ENCODE measurements around the gene SGO2.
"Not testable (repeated sequence)": the region's sequence is repeated elsewhere in the genome, so short reads cannot be mapped to it uniquely, and the experiment has no call there.

The SGO2 gene

GRCh38 chr2:200515155-200515554 is 10.9 kb upstream of the SGO2 start:
- no peak for DNase-seq (ENCODE audit: low spot score)

GRCh38 chr2:200523158-200523557 is 2.8 kb upstream of the SGO2 start:
- no peak for DNase-seq (ENCODE audit: low spot score)

- DNase-seq (ENCODE audit: low spot score) = no peak
These were observed 2.4 kb upstream of the SGO2 start for GRCh38 chr2:200523604-200524003.

DNA sequence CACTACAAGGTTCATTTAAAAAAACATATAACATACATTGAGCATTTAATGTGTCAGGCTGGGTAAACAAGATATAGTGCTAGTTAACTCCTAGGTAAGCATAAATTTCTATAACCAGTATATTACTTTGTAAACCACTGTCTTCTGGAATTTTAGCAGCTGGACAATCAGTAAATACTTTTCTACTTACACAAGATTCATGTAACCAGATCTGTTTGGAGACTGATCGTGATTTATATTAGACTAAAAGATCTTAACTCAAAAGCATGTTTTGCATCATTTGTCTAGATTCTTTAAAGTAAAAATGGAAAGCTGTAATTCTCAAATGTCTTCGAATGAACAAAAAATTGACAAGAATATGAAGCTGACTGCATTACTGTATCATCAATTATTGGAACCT is 941 bp upstream of the SGO2 start:
- no peak for DNase-seq (ENCODE audit: low spot score)

GRCh38 chr2:200525551-200525881 is 491 bp upstream of the SGO2 start:
- DNase-seq (ENCODE audit: low spot score) = no peak

DNA sequence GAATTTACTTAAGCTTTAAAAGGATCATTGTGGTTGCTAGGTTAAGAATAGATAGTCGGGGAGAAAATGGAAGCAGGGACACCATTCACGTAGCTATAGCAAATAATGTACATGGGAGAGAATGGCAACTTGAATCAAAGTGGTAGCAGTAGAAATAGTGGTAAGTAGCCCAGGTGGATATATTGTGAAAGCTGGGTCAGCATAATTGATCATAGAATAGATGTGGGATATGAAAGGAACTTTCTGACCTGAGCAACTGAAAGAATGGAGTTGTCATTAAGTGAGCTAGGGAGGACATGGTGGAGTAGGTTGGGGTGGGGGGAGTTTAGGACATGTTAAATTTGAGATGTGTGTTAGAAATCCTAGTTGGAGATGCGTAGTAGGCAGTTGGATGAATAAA is 2.2 kb downstream of the SGO2 start:
- no peak for DNase-seq (ENCODE audit: low spot score)

GRCh38 chr2:200533754-200534153 is 7.7 kb downstream of the SGO2 start:
- DNase-seq (ENCODE audit: low spot score) = no peak

GRCh38 chr2:200534572-200534971 is 8.6 kb downstream of the SGO2 start:
- no peak for DNase-seq (ENCODE audit: low spot score)

DNA sequence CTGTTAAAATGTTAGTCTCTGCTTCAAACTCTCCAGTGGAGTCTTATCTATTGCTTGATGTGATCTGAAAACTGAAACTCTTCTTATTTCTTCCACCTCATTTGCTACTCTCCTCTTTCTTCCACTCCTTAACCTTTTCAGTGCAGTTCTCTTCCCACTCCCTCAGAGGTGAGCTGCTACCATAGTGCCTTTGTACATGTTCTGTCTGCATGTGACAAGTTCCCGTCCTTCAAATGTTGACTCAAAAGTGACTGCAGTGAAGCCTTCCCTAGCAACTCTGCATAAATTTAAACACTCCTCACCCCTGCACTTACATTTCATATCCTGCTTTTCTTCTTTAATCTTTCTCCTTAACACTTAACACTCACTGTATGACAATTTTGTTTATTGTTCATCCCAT is 12.1 kb downstream of the SGO2 start:
- no peak for DNase-seq (ENCODE audit: low spot score)

- no peak for DNase-seq (ENCODE audit: low spot score)
These were observed 14.8 kb downstream of the SGO2 start for GRCh38 chr2:200540793-200541192.

DNA sequence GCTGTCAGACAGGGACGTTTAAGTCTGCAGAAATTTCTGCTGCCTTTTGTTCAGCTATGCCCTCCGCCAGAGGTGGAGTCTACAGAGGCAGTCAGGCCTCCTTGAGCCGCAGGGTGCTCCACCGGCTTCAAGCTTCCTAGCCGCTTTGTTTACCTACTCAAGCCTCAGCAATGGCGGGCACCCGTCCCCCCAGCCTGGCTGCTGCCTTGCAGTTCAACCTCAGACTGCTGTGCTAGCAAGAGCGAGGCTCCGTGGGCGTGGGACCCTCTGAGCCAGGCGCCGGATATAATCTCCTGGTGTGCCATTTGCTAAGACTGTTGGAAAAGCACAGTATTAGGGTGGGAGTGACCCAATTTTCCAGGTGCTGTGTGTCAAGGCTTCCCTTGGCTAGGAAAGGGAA is 40.6 kb downstream of the SGO2 start:
- DNase-seq (ENCODE audit: low spot score) = not testable (repeated sequence)

- no peak for DNase-seq (ENCODE audit: low spot score)
These were observed 41.9 kb downstream of the SGO2 start for GRCh38 chr2:200567932-200568331.

DNA sequence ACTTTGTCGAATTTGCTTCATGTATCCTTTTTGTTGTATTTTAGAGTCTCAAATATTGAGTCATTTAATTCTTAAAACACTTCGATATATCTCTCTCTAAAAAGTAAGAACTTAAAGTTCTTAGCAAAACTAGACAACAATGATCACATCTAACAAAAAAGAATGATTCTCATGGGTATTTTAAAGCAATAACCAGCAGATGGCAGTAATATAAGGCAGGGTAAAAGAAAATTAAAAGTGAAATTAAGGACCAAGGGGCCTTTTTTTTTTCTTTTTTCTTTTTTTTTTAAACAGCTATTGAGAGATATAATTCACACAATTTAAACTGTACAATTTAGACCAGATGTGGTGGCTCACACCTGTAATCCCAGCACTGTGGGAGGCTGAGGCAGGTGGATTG is 50.0 kb downstream of the SGO2 start:
- DNase-seq (ENCODE audit: low spot score) = no peak

GRCh38 chr2:200577027-200577426 is 51.0 kb downstream of the SGO2 start:
- DNase-seq (ENCODE audit: low spot score) = no peak

GRCh38 chr2:200578778-200579177 is 52.8 kb downstream of the SGO2 start:
- DNase-seq (ENCODE audit: low spot score) = no peak

DNA sequence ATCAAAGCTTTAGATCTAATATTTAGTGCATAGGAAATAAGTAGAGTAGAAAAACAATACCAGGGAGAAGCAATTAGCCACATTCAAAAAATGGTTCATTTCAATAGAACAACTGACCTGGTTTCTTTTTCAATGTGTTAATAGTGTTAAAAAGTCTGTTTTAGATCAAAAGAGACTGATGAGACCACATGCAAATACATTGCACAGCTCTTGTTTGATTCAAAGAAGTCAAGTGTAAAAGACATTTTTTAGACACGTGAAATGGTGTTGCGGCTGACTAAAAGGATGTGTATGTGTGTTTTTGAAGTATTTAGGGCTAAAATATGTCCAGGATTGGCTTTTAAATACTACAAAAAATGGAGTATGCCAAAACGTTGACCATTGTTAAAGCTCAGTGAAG is 58.6 kb downstream of the SGO2 start:
- no peak for DNase-seq (ENCODE audit: low spot score)

GRCh38 chr2:200585340-200585729 is 59.3 kb downstream of the SGO2 start:
- no peak for DNase-seq (ENCODE audit: low spot score)

DNA sequence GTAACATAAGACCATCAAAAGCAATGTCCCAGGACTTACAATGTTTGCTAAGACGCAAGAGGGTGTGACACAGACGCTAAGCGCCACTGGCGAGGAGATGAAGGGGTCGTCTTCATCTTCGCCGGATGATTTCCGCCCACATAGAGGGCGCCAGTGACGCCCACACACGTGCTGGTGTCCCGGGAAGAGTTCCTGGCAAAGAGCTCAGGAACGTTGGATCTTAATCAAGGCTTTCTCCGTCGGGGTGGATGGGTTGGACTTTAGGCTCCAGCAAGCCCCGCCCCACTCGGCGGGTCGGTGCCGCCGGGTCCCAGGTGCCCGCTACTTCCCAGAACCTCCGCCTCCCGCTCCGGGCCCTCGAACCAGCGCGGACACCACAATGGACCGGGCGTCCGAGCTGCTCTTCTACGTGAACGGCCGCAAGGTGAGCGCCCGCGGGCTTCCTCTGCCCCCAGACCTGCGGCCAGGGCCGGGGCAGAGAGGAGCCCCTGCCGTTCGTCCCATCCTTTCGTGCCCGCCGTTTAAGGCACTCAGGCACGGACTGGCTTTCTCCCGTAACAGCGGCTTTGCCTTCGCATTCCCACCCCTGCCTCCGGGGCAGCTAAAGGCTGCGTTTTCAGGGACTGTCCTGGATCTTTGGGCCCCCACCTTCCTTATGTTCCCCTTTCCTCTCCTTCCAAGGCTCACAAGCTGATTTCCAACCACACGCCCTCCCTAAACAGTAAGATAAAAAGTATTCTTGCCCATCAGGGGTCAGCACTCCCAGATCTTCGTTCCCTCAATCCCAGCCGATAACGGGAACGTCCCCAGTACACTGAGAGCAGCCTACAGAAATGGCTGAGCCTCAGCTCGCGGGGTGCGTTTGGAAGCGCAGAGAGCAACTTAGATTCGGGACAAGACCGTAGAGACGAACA is 60.0 kb downstream of the SGO2 start, which contains the start of gene AOX1:
Gene AOX1, plus strand, starts transcription at position 285 of the 914 bp plus-strand sequence. Its CDS starts 95 bp downstream, at position 380.
- DNase-seq (ENCODE audit: low spot score) = peak; percentile 78

- DNase-seq (ENCODE audit: low spot score) = no peak
These were observed 60.6 kb downstream of the SGO2 start for GRCh38 chr2:200586644-200586975.

GRCh38 chr2:200587007-200587616 is 61.1 kb downstream of the SGO2 start:
- DNase-seq (ENCODE audit: low spot score) = no peak

DNA sequence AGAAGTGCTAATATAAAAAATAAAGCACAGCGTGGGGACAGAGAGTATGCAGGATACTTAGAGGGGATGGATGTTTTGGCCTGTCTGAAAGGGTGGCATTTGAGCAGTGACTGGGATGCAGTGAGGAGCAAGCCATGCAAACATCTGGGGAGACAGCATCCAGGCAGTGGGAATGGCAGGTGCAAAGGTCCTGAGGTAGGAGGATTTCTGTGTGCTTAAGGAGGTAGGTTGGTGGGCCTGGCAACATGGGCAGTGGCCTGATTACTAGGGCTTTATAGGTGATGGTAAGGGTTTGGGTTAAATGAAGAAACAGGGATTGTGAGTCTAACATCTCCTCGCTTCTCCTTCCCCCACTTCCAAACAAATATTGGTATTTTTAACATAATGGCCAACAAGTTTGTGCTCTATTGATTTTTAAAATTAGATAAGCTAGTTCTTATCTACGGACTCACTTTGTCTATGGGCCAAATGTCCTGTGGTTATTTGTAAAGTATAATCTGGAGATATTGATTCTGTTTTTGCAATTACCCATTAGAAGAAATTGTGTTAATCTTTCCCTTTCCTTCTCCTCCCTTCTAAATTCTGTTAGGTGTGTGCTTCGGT is 62.2 kb downstream of the SGO2 start:
- no peak for DNase-seq (ENCODE audit: low spot score)

DNA sequence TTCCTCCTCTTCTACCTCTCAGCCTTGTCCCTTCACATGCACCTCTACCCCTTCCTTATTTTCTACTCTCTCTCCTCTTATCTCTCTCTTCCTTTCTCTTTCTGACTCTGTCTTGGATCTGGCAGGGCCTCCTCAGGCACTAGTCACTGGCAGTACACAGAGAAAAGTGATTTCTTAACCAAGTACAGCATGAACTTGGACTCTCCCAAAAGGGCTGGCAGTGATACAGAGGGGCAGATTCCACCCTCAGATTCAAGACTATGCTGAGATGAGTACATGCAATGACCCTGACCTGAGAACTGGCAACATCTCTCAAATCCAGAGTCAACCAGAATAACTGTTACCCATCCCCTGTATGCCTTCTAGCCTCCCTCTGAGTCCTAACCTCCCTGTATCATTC is 64.1 kb downstream of the SGO2 start:
- DNase-seq (ENCODE audit: low spot score) = no peak

- no peak for DNase-seq (ENCODE audit: low spot score)
These were observed 65.3 kb downstream of the SGO2 start for GRCh38 chr2:200591308-200591707.

Measured in ecto neural progenitor cell (in vitro differentiated cells).